ENCODE results near the gene TMPRSS11A. TPM values are rescaled to one million over a fixed set of nuclear protein-coding genes. Genes with fewer than 3 reads are reported as not detected.

Gene TMPRSS11A
- total RNA-seq, 1 donor from 2014 or later = 9.2 TPM

- DNase-seq = no peak
Measured at GRCh38 chr4:67911638-67912037, 51.7 kb downstream of the TMPRSS11A start.

GRCh38 chr4:67911141-67911540, 52.2 kb downstream of the TMPRSS11A start:
- DNase-seq = no peak

GRCh38 chr4:67910585-67910905, 52.7 kb downstream of the TMPRSS11A start:
- DNase-seq = no peak

GRCh38 chr4:67909905-67910584, 53.2 kb downstream of the TMPRSS11A start:
- DNase-seq = no peak

GRCh38 chr4:67907650-67908049, 55.6 kb downstream of the TMPRSS11A start:
- DNase-seq = no peak

- DNase-seq = no peak
Measured at GRCh38 chr4:67899096-67899495, 64.2 kb downstream of the TMPRSS11A start.

- DNase-seq = no peak
Measured at GRCh38 chr4:67897686-67898085, 65.6 kb downstream of the TMPRSS11A start.

GRCh38 chr4:67896421-67897065, 66.8 kb downstream of the TMPRSS11A start:
- no peak for DNase-seq

GRCh38 chr4:67894659-67895058, 68.6 kb downstream of the TMPRSS11A start:
- no peak for DNase-seq

GRCh38 chr4:67892905-67893304, 70.4 kb downstream of the TMPRSS11A start:
- DNase-seq = no peak

GRCh38 chr4:67892253-67892652, 71.0 kb downstream of the TMPRSS11A start:
- no peak for DNase-seq

GRCh38 chr4:67891645-67892044, 71.6 kb downstream of the TMPRSS11A start:
- DNase-seq = no peak

GRCh38 chr4:67886281-67886680, 77.0 kb downstream of the TMPRSS11A start:
- no peak for DNase-seq

GRCh38 chr4:67885762-67886161, 77.5 kb downstream of the TMPRSS11A start:
- no peak for DNase-seq

- DNase-seq = no peak
Measured at GRCh38 chr4:67884701-67885100, 78.6 kb downstream of the TMPRSS11A start.

GRCh38 chr4:67883902-67884301, 79.4 kb downstream of the TMPRSS11A start, which contains the start of gene TMPRSS11D:
TSS of gene TMPRSS11D (minus strand) at chr4:67884002. CDS start at chr4:67883933, 69 bp downstream.
- DNase-seq = no peak

GRCh38 chr4:67883458-67883857, 79.8 kb downstream of the TMPRSS11A start:
- no peak for DNase-seq

GRCh38 chr4:67880866-67881610, 82.3 kb downstream of the TMPRSS11A start:
- DNase-seq = peak; percentile 80

GRCh38 chr4:67879486-67879885, 83.8 kb downstream of the TMPRSS11A start:
- no peak for DNase-seq

GRCh38 chr4:67877086-67877485, 86.2 kb downstream of the TMPRSS11A start:
- DNase-seq = no peak

GRCh38 chr4:67874986-67875385, 88.3 kb downstream of the TMPRSS11A start:
- peak; percentile 22 for DNase-seq

GRCh38 chr4:67873116-67873515, 90.2 kb downstream of the TMPRSS11A start:
- DNase-seq = no peak

GRCh38 chr4:67871867-67872266, 91.4 kb downstream of the TMPRSS11A start:
- peak; percentile 44 for DNase-seq

All from tongue (tissue), 2 donors.